ENCODE measurements around the gene OPHN1.

DNA sequence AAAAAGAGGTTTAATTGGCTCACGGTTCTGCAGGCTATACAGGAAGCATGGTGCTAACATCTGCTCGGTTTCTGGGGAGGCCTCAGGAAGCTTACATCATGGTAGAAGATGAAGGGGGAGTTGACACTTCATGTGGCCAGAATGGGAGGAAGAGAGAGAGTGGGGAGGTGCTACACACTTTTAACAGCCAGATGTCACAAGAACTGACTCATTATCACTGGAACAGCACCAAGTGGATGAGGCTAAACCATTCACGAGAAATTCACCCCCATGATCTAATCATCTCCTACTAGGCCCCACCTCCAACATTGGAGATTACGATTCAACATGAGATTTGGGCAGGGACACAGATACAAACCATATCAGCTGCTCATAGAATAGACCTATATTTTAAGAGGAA is 255.8 kb downstream of the OPHN1 start:
- TF ChIP-seq CTCF (IDR thresholded peaks at IDR 0.05) (no peak), POLR2A (IDR thresholded peaks at IDR 0.05) (no peak)
